HEK293 (cell line): ENCODE measurements around the gene CTBP1.

Experiments used
- CTCF ChIA-PET: fragments of 350-600 bp; formaldehyde crosslinking; extraction: SDS; loops from one replicate; lab custom pipeline; 2021; ENCODE audit warnings: antibody characterized with exemption; lab: Yijun Ruan, JAX
- POLR2A ChIA-PET: fragments of 300-600 bp; formaldehyde crosslinking; extraction: SDS; loops from one replicate; lab custom pipeline; 2020; ENCODE audit warnings: antibody characterized with exemption, inconsistent platforms; lab: Yijun Ruan, JAX
- H3K27ac ChIP-seq: fragments of 200-500 bp; sonication (Bioruptor generic); 2 replicates; pipeline ENCODE4 v1.5.1; 2014; ENCODE audit warnings: low read depth, low read length, control low read depth, inconsistent platforms; ENCODE audit errors: extremely low read depth
- H3K36me3 ChIP-seq, 2 experiments: fragments of 200-500 bp in 1 of 2; sonication (Bioruptor generic) in 1 of 2; 1 replicate in 1 of 2; 2 replicates in 1 of 2; pipeline ENCODE4 v1.5.1; 2014 to 2017; ENCODE audit warnings: inconsistent platforms in 2 of 2, low read length in 2 of 2; ENCODE audit not compliant: control insufficient read depth in 2 of 2, insufficient read depth in 1 of 2
- H3K4me1 ChIP-seq: fragments of 200-500 bp; sonication (Bioruptor generic); 2 replicates; pipeline ENCODE4 v1.5.1; 2014; ENCODE audit warnings: mild to moderate bottlenecking, low read length, inconsistent platforms; ENCODE audit not compliant: control insufficient read depth, insufficient read depth
- H3K4me3 ChIP-seq: 2 replicates; pipeline ENCODE4 v1.5.1; 2011; ENCODE audit warnings: low read depth, mild to moderate bottlenecking, control low read depth, low read length, moderate library complexity
- H3K9me3 ChIP-seq: fragments of 200-500 bp; sonication (Bioruptor generic); 2 replicates; pipeline ENCODE4 v1.5.1; 2014; ENCODE audit warnings: low read depth, low read length, inconsistent platforms; ENCODE audit not compliant: control insufficient read depth, insufficient read depth
- GLIS1 ChIP-seq: fragments of 450-650 bp; formaldehyde crosslinking; IDR thresholded peaks from 2 replicates; pipeline ENCODE4 v1.5.1; 2016; ENCODE audit warnings: missing biosample characterization, missing genetic modification characterization
- GLIS2 ChIP-seq: fragments of 450-650 bp; formaldehyde crosslinking; IDR thresholded peaks from 2 replicates; pipeline ENCODE4 v1.5.1; 2016; ENCODE audit warnings: missing biosample characterization, missing genetic modification characterization
- HOXA7 ChIP-seq: sonication (generic); formaldehyde crosslinking; IDR thresholded peaks from 2 replicates; pipeline ENCODE4 v1.8.1; 2022; ENCODE audit warnings: missing genetic modification reagents, borderline replicate concordance
- HOXD13 ChIP-seq: sonication (generic); formaldehyde crosslinking; IDR thresholded peaks from 2 replicates; pipeline ENCODE4 v1.8.0; 2022; ENCODE audit warnings: missing genetic modification reagents, borderline replicate concordance
- KLF7 ChIP-seq: fragments of 450-650 bp; formaldehyde crosslinking; IDR thresholded peaks from 2 replicates; pipeline ENCODE4 v1.5.1; 2016; ENCODE audit warnings: missing biosample characterization, missing genetic modification characterization, borderline replicate concordance
- KLF9 ChIP-seq: fragments of 450-650 bp; formaldehyde crosslinking; IDR thresholded peaks from 2 replicates; pipeline ENCODE4 v1.5.1; 2016; ENCODE audit warnings: missing biosample characterization, missing genetic modification characterization, low read depth
- ZFHX2 ChIP-seq: fragments of 450-650 bp; formaldehyde crosslinking; conservative IDR thresholded peaks from 2 replicates; pipeline ENCODE4 v1.5.1; 2016; ENCODE audit warnings: missing biosample characterization, missing genetic modification characterization
- ZIC2 ChIP-seq: fragments of 450-650 bp; formaldehyde crosslinking; IDR thresholded peaks from 2 replicates; pipeline ENCODE4 v1.5.1; 2016; ENCODE audit warnings: missing biosample characterization, missing genetic modification characterization
- ZNF221 ChIP-seq: fragments of 450-650 bp; formaldehyde crosslinking; IDR thresholded peaks from 2 replicates; pipeline ENCODE4 v1.5.1; 2017; ENCODE audit warnings: missing biosample characterization, missing genetic modification characterization, borderline replicate concordance
- ZNF311 ChIP-seq: fragments of 450-650 bp; formaldehyde crosslinking; IDR thresholded peaks from 2 replicates; pipeline ENCODE4 v1.5.1; 2017; ENCODE audit warnings: missing biosample characterization, missing genetic modification characterization, borderline replicate concordance
- ZNF354C ChIP-seq: fragments of 450-650 bp; formaldehyde crosslinking; IDR thresholded peaks from 2 replicates; pipeline ENCODE4 v1.5.1; 2016; ENCODE audit warnings: missing biosample characterization, missing genetic modification characterization, low read depth, borderline replicate concordance
- ZNF394 ChIP-seq: fragments of 450-650 bp; formaldehyde crosslinking; IDR thresholded peaks from 2 replicates; pipeline ENCODE4 v1.5.1; 2016; ENCODE audit warnings: missing biosample characterization, missing genetic modification characterization, mild to moderate bottlenecking, moderate library complexity, borderline replicate concordance
- ZNF610 ChIP-seq: fragments of 450-650 bp; formaldehyde crosslinking; IDR thresholded peaks from 2 replicates; pipeline ENCODE4 v1.5.1; 2016; ENCODE audit warnings: missing biosample characterization, missing genetic modification characterization, borderline replicate concordance
- ZNF670 ChIP-seq: fragments of 450-650 bp; formaldehyde crosslinking; IDR thresholded peaks from 2 replicates; pipeline ENCODE4 v1.5.1; 2016; ENCODE audit warnings: missing biosample characterization, missing genetic modification characterization, low read depth
- ZNF777 ChIP-seq: fragments of 450-650 bp; formaldehyde crosslinking; IDR thresholded peaks from 2 replicates; pipeline ENCODE4 v1.5.1; 2017; ENCODE audit warnings: missing biosample characterization, missing genetic modification characterization, borderline replicate concordance
- ZSCAN30 ChIP-seq: fragments of 450-650 bp; IDR thresholded peaks from 2 replicates; pipeline ENCODE4 v1.5.1; 2018; ENCODE audit warnings: missing biosample characterization, mild to moderate bottlenecking, missing genetic modification characterization, moderate library complexity
- TF ChIP-seq, protein P1 (sequence below): fragments of 450-650 bp; formaldehyde crosslinking; IDR thresholded peaks from 2 replicates; pipeline ENCODE4 v1.5.1; 2016; ENCODE audit warnings: missing biosample characterization, missing genetic modification characterization
- TF ChIP-seq, protein P2 (sequence below): fragments of 450-650 bp; formaldehyde crosslinking; IDR thresholded peaks from 2 replicates; pipeline ENCODE4 v1.5.1; 2016; ENCODE audit warnings: missing biosample characterization, missing genetic modification characterization

The CTBP1 gene

DNA sequence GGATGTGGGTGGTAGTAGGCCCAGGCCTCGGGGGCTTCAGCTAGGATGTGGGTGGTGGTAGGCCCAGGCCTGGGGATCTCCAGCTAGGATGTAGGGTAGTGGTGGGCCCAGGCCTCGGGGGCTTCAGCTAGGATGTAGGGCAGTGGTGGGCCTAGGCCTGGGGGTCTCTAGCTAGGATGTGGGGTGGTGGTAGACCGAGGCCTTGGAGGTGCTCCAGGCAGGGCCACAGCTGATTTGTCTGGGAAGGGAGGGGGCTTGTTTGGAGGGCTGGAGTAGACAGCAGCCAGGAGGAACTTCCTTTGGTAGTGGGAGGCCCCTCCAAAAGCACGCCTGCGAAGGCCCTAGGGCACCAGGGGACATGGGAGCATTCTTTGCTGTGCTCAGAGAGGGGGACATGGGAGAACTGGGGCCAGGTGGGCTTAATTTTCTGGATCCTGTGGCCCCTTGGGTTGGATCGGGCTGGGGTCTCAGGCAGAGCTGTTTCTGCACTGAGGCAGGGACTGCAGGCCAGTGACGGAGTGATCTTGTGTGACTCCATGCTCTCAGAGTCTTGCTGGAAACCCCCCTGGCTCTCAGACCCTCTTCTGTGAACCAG, 73.2 kb downstream of the CTBP1 start (continued):
- TF ChIP-seq, protein P1, sequence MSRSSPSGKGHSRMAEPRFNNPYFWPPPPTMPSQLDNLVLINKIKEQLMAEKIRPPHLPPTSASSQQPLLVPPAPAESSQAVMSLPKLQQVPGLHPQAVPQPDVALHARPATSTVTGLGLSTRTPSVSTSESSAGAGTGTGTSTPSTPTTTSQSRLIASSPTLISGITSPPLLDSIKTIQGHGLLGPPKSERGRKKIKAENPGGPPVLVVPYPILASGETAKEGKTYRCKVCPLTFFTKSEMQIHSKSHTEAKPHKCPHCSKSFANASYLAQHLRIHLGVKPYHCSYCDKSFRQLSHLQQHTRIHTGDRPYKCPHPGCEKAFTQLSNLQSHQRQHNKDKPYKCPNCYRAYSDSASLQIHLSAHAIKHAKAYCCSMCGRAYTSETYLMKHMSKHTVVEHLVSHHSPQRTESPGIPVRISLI (tag by site-specific recombination), result no peak
- TF ChIP-seq ZNF610 (tag by site-specific recombination), result no peak
- TF ChIP-seq, all 188 proteins: peak for 0

DNA sequence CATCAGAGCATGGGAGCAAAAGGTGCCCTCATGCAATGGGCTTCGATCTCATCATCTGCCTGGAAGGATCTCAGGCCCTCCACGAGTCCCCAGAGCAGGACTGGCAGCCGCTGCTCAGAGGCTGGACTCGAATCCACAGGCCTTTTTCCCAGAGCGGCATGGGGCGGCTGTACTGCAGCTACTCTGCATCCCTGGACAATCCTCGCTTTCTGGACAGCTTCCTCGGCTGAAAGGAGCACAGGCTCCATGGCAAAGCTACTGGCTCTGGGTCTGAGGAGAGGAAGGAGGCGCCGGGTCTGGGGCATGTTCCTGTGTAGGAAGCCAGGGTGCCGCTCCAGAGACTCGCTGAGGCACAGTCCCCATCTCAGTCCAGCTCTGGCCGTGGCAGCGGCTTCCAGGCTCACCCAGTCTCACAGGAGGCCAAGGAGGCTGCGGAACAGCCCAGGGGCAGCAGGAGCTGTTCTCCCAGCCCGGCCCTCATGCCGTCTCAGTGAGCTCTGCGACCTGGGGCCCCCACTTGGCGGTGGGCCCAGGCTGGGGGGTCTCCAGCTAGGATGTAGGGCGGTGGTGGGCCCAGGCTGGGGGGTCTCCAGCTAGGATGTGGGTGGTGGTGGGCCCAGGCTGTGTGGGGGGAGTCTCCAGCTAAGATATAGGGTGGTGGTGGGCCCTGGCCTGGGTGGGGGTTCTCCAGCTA, 73.8 kb downstream of the CTBP1 start:
- no peaks in the 10 kb centered on the region for H3K4me1 ChIP-seq
- H3K27ac ChIP-seq, result no peak overlapping the region
- H3K9me3 ChIP-seq, result no peaks in the 10 kb centered on the region
- ChIA-PET POLR2A (no interaction called here), CTCF (no interaction called here)
- H3K36me3 ChIP-seq, result no peaks in the 10 kb centered on the region
- no peak overlapping the region for H3K4me3 ChIP-seq
- peak; percentile 34; the same call in 1 of the 2 replicates for TF ChIP-seq ZFHX2 (tag by site-specific recombination)
- TF ChIP-seq HOXA7 (CRISPR knock-in tag), result no peak
- TF ChIP-seq GLIS2 (tag by site-specific recombination), result peak; percentile 37; the same call in 1 of the 2 replicates

DNA sequence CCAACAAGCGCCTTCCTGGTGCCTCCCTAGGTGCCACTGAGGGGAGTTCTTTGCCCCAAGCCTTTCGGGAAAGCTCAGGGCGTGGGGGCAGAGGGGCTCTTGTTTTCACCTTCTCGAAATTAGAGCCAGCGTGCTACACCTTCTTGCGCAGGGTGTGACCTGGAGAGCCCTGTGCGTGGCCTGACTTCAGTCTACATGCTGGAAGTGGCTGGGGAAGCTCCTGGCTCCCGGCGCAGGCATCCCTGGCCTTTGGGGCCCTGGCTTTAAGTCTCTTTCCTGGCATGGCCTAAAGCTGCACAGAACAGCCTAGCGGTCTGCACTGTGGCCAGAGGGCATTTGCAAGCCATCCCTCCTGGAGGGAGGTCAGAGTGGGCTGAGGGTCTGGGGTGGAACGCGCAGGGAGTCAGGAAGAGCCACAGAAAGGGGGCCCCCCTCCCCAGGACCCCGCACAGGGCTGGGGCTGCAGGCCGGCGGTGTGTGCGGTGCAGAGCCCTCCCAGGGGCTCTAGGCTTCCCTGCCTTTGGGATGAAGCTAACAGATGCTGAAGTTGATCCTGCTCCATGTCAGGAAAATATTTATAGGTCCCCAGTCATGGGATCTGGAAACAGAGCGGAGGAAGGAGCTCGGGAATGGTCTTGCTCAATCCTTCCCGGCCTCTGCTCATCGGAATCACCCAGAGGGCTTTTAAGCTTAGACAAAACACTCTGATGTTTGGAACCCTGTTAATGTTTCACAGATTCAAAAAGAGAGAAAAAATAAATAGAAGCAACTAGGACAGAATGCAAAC, 75.8 kb downstream of the CTBP1 start:
- Histone ChIP-seq H3K36me3 (no peaks in the 10 kb centered on the region), H3K27ac (no peak overlapping the region), H3K4me3 (no peak overlapping the region), H3K4me1 (no peaks in the 10 kb centered on the region), H3K9me3 (no peaks in the 10 kb centered on the region)
- CTCF ChIA-PET, result no interaction called here
- POLR2A ChIA-PET, result no interaction called here
- TF ChIP-seq ZNF777 (tag by site-specific recombination), result no peak
- no peak for TF ChIP-seq KLF7
- no peak for TF ChIP-seq GLIS1 (tag by site-specific recombination)
- TF ChIP-seq KLF9 (tag by site-specific recombination), result no peak
- TF ChIP-seq ZNF670, result no peak
- no peak for TF ChIP-seq ZNF394 (tag by site-specific recombination)
- no peak for TF ChIP-seq ZSCAN30 (tag by site-specific recombination)
- no peak for TF ChIP-seq ZNF354C (tag by site-specific recombination)
- TF ChIP-seq, protein P2, sequence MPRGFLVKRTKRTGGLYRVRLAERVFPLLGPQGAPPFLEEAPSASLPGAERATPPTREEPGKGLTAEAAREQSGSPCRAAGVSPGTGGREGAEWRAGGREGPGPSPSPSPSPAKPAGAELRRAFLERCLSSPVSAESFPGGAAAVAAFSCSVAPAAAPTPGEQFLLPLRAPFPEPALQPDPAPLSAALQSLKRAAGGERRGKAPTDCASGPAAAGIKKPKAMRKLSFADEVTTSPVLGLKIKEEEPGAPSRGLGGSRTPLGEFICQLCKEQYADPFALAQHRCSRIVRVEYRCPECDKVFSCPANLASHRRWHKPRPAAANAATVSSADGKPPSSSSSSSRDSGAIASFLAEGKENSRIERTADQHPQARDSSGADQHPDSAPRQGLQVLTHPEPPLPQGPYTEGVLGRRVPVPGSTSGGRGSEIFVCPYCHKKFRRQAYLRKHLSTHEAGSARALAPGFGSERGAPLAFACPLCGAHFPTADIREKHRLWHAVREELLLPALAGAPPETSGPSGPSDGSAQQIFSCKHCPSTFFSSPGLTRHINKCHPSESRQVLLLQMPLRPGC, result no peak
- TF ChIP-seq ZIC2 (tag by site-specific recombination), result no peak
- no peak for TF ChIP-seq HOXD13 (CRISPR knock-in tag)
- no peak for TF ChIP-seq ZNF221 (tag by site-specific recombination)
- no peak for TF ChIP-seq HOXA7 (CRISPR knock-in tag)
- no peak for TF ChIP-seq ZNF311
